Endodermal cell (in vitro differentiated cells): ENCODE measurements around the gene SNX24. TPM values are rescaled to one million over a fixed set of nuclear protein-coding genes. Genes with fewer than 3 reads are reported as not detected.
"Not testable (repeated sequence)": the region's sequence is repeated elsewhere in the genome, so short reads cannot be mapped to it uniquely, and the experiment has no call there.

Source experiments
- DNase-seq: peaks from one replicate; pipeline ENCODE4 v3.0.0-alpha.2; 2017
- H3K27ac ChIP-seq: 2 replicates; pipeline ENCODE4 v1.5.1; 2013; ENCODE audit warnings: mild to moderate bottlenecking, low read depth, low read length, moderate library complexity
- H3K27me3 ChIP-seq: 2 replicates; pipeline ENCODE4 v1.6.1; 2013; ENCODE audit warnings: mild to moderate bottlenecking, low read length, moderate library complexity; ENCODE audit not compliant: insufficient read depth, control insufficient read depth, poor library complexity, severe bottlenecking
- H3K36me3 ChIP-seq: 2 replicates; pipeline ENCODE4 v1.7.0; 2013; ENCODE audit warnings: mild to moderate bottlenecking, low read length, moderate library complexity; ENCODE audit not compliant: control insufficient read depth, insufficient read depth
- H3K4me1 ChIP-seq: one replicate; pipeline ENCODE4 v1.7.0; 2013; ENCODE audit warnings: low read length; ENCODE audit not compliant: control insufficient read depth, insufficient read depth
- H3K4me3 ChIP-seq: 2 replicates; pipeline ENCODE4 v1.5.1; 2013; ENCODE audit warnings: mild to moderate bottlenecking, low read length, moderate library complexity
- H3K9ac ChIP-seq: 2 replicates; pipeline ENCODE4 v1.6.1; 2013; ENCODE audit warnings: mild to moderate bottlenecking, low read length, moderate library complexity; ENCODE audit not compliant: poor library complexity, severe bottlenecking; ENCODE audit errors: extremely low read depth
- H3K9me3 ChIP-seq: 2 replicates; pipeline ENCODE4 v1.6.1; 2013; ENCODE audit warnings: mild to moderate bottlenecking, low read length, moderate library complexity; ENCODE audit not compliant: control insufficient read depth
- H3K27ac Mint-ChIP-seq: 2 replicates; pipeline ENCODE4 v1.8.0; 2020; ENCODE audit warnings: mixed read lengths
- H3K27me3 Mint-ChIP-seq: 2 replicates; pipeline ENCODE4 v1.8.0; 2021; ENCODE audit warnings: mild to moderate bottlenecking, mixed read lengths; ENCODE audit not compliant: insufficient read depth
- H3K36me3 Mint-ChIP-seq: 2 replicates; pipeline ENCODE4 v1.8.0; 2020; ENCODE audit warnings: low read depth, mixed read lengths
- H3K4me1 Mint-ChIP-seq: 2 replicates; pipeline ENCODE4 v1.8.0; 2020; ENCODE audit warnings: mixed read lengths
- H3K4me3 Mint-ChIP-seq: 2 replicates; pipeline ENCODE4 v1.8.0; 2020; ENCODE audit warnings: mild to moderate bottlenecking, moderate library complexity, mixed read lengths
- H3K9me3 Mint-ChIP-seq: 2 replicates; pipeline ENCODE4 v1.8.0; 2020; ENCODE audit warnings: mild to moderate bottlenecking, mixed read lengths
- CTCF ChIP-seq: fragments of 200-600 bp; sonication (generic); conservative IDR thresholded peaks from 2 replicates; pipeline ENCODE4 v1.5.0; 2021; ENCODE audit warnings: antibody characterized with exemption, mild to moderate bottlenecking
- WGBS, 2 experiments: methylation state at CpG; one replicate each; pipeline versions ENCODE4 v1.1.5 to v1.1.7; 2013; ENCODE audit warnings: missing lambda C conversion rate in 2 of 2, mixed read lengths in 1 of 2; ENCODE audit not compliant: insufficient coverage in 1 of 2, insufficient read length in 1 of 2; 5-methylcytosine and 5-hydroxymethylcytosine counted together
- total RNA-seq, 2 donors: library from RNA; stranded (reverse); fragmentation: NEBNext Ultra II Directional in 1 of 2; extraction: Animal tissue kit (Norgen Biotek cat#: 25700) in 1 of 2; gene quantifications; 2 replicates in 1 of 2; 3 replicates in 1 of 2; pipeline ENCODE4 v1.2.1, GENCODE V29; 2021

The SNX24 gene
- total RNA-seq, 2 donors from 2014 or later: 39.4 to 56.2 TPM

- Histone ChIP-seq H3K4me3 (no peak overlapping the region), H3K4me1 (no peaks in the 10 kb centered on the region), H3K9ac (no peak overlapping the region), H3K27me3 (no peaks in the 10 kb centered on the region), H3K36me3 (no peaks in the 10 kb centered on the region), H3K27ac (no peak overlapping the region), H3K9me3 (no peaks in the 10 kb centered on the region)
- H3K4me3 Mint-ChIP-seq: no peak overlapping the region
- H3K27ac Mint-ChIP-seq: no peak overlapping the region
- H3K36me3 Mint-ChIP-seq: peaks cover 21% of the 10 kb centered on the region
- no peak for DNase-seq
- H3K27me3 Mint-ChIP-seq: no peaks in the 10 kb centered on the region
- WGBS, 2 experiments: 86 to 97% methylated on average over 3 to 4 of the region's 4 CpGs
- no peak for TF ChIP-seq CTCF
- H3K4me1 Mint-ChIP-seq: peaks cover 13% of the 10 kb centered on the region
- H3K9me3 Mint-ChIP-seq: no peaks in the 10 kb centered on the region
Measured at GRCh38 chr5:122972877-122973276, 127.5 kb downstream of the SNX24 start.

DNA sequence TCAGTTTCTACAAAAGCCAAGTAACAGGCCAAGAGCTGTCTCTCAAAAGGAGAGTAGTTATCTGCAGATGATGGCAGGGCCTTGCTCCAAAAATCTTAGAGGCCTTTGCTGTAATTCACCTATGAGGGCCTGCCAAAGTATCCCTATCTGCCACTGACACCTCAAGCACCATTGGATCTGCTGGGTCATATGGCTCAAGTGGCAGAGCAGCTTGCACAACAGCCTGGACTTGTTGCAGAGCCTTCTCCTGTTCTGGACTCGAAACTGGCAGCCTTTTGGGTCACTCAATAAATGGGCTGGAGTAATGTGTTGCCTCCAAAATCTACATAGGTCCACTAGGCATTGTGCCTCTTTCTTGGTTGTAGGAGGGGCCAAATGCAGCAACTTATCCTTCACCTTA lies 128.3 kb downstream of the SNX24 start:
- Mint-ChIP-seq H3K4me1 (peaks cover 19% of the 10 kb centered on the region), H3K36me3 (peaks cover 21% of the 10 kb centered on the region)
- not testable (repeated sequence) for H3K9me3 ChIP-seq, H3K9me3 Mint-ChIP-seq, H3K4me3 ChIP-seq, H3K27me3 ChIP-seq, DNase-seq, H3K27me3 Mint-ChIP-seq, H3K27ac ChIP-seq, H3K4me1 ChIP-seq, H3K36me3 ChIP-seq, H3K9ac ChIP-seq, H3K4me3 Mint-ChIP-seq, H3K27ac Mint-ChIP-seq
- WGBS, 2 experiments: 92% methylated on average over 1 of the region's 1 CpG; no CpG with 5 or more reads in 1 of the 2 experiments

DNA sequence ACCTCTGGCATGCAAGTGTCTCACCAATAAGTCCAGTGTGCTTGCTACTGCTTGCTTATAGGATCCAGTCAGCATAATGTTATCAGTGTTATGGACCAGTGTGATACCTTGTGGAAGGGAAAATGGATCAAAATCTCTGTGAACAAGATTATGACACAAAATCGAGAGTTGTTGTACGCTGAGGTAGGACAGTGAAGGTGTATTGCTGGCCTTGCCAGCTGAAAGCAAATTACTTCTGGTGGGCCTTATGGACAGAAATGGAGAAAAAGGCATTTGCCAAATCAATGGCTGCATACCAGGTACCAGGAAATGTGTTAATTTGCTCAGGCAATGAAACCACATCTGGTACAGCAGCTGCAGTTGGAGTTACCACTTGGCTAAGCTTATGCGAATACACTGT lies 128.8 kb downstream of the SNX24 start:
- not testable (repeated sequence) for H3K36me3 ChIP-seq, H3K9ac ChIP-seq, H3K27me3 ChIP-seq, H3K27ac Mint-ChIP-seq, H3K4me3 Mint-ChIP-seq, H3K9me3 ChIP-seq, DNase-seq, H3K9me3 Mint-ChIP-seq, H3K4me3 ChIP-seq, H3K27me3 Mint-ChIP-seq, H3K27ac ChIP-seq, H3K4me1 ChIP-seq
- H3K36me3 Mint-ChIP-seq: peaks cover 21% of the 10 kb centered on the region
- 95 to 100% methylated on average over 2 to 3 of the region's 3 CpGs for WGBS, 2 experiments
- H3K4me1 Mint-ChIP-seq: peaks cover 19% of the 10 kb centered on the region

- no peak overlapping the region for H3K4me3 ChIP-seq
- H3K27ac Mint-ChIP-seq: no peak overlapping the region
- WGBS, 2 experiments: 98% methylated on average over 2 of the region's 2 CpGs; no CpG with 5 or more reads in 1 of the 2 experiments
- H3K27me3 ChIP-seq: no peaks in the 10 kb centered on the region
- no peak overlapping the region for H3K9ac ChIP-seq
- no peaks in the 10 kb centered on the region for H3K9me3 Mint-ChIP-seq
- peaks cover 7% of the 10 kb centered on the region for H3K36me3 Mint-ChIP-seq
- H3K4me1 ChIP-seq: no peaks in the 10 kb centered on the region
- H3K4me1 Mint-ChIP-seq: peaks cover 13% of the 10 kb centered on the region
- H3K27ac ChIP-seq: no peak overlapping the region
- DNase-seq: no peak
- no peaks in the 10 kb centered on the region for H3K9me3 ChIP-seq
- H3K36me3 ChIP-seq: no peaks in the 10 kb centered on the region
- H3K27me3 Mint-ChIP-seq: no peaks in the 10 kb centered on the region
- no peak overlapping the region for H3K4me3 Mint-ChIP-seq
- no peak for TF ChIP-seq CTCF
Measured at GRCh38 chr5:122977319-122977718, 131.9 kb downstream of the SNX24 start.
